Pancreas (tissue), 10 donors: ENCODE measurements around the gene ENDOV. TPM values are rescaled to one million over a fixed set of nuclear protein-coding genes. Genes with fewer than 3 reads are reported as not detected.
A peak's percentile ranks its signal among the peaks of the same experiment; 100 is the strongest.

Experiments
- ATAC-seq, 4 donors: fragments of 200-7000 bp; cut with Tn5 transposase; one replicate each; pipeline versions ENCODE4 v1.8.0 to v1.9.1; 2020; ENCODE audit warnings: mild to moderate bottlenecking in 4 of 4, moderate library complexity in 4 of 4
- DNase-seq, 6 donors: peaks; one replicate each; pipeline ENCODE4 v3.0.0-alpha.2; 2020
- FAIRE-seq: peaks from 2 replicates; lab custom pipeline; 2012; peaks lifted over from hg19 to GRCh38; lab: Jason Lieb, UNC
- H3K27ac ChIP-seq, 4 donors: fragments of 200-600 bp; sonication (generic); 1 replicate in 3 of 4; 2 replicates in 1 of 4; pipeline versions ENCODE4 v1.5.0 to v1.8.0; 2020
- H3K27me3 ChIP-seq, 4 donors: fragments of 200-600 bp; one replicate each; pipeline ENCODE4 v1.8.0; 2021
- H3K36me3 ChIP-seq, 3 donors: fragments of 200-600 bp; sonication (generic) in 1 of 3; one replicate each; pipeline versions ENCODE4 v1.5.0 to v1.8.0; 2020 to 2021
- H3K4me1 ChIP-seq, 3 donors: fragments of 200-600 bp; one replicate each; pipeline ENCODE4 v1.8.0; 2021
- H3K4me3 ChIP-seq, 4 donors: fragments of 200-600 bp; sonication (generic) in 2 of 4; one replicate each; pipeline versions ENCODE4 v1.5.0 to v1.8.0; 2020 to 2021
- H3K9me3 ChIP-seq, 4 donors: fragments of 200-600 bp; one replicate each; pipeline ENCODE4 v1.8.0; 2021
- CTCF ChIP-seq, 4 donors: fragments of 200-600 bp; sonication (generic) in 3 of 4; IDR thresholded peaks; one replicate each; pipeline versions ENCODE4 v1.5.0 to v1.8.0; 2021; ENCODE audit warnings: antibody characterized with exemption in 4 of 4
- WGBS, 2 donors: extraction: QIAGEN DNeasy Blood & Tissue Kit; methylation state at CpG; one replicate each; pipeline ENCODE4 v1.1.7; 2013; 5-methylcytosine and 5-hydroxymethylcytosine counted together
- intact Hi-C, 3 donors: fragments of 100-400 bp; cut with DNase I; formaldehyde crosslinking; loops; one replicate each; pipeline versions ENCODE4 v1.11.1 to v1.14.2; 2022
- polyA plus RNA-seq, 2 donors: library from polyadenylated mRNA; stranded (reverse); fragments of 200-250 nt; gene quantifications; one replicate each; pipeline ENCODE4 v1.2.3, GENCODE V29; 2013
- total RNA-seq, 6 donors: library from RNA; stranded (reverse); fragmentation: NEBNext Ultra II Directional in 4 of 6; extraction: Animal tissue kit (Norgen Biotek cat#: 25700) in 4 of 6; gene quantifications; one replicate each; pipeline versions ENCODE4 v1.2.1 to v1.2.4, GENCODE V29; 2021 to 2023
- donor health status: healthy with polysubstance abuse.
- donor health status: DM: no; HTN: no; CAD: no; lungs with moderate emphysema.
- donor health status: DM: no; HTN: no; CAD: no.
- donor health status: control.
- donor health status: control.
- donor health status: Bipolar disorder and iron deficiency.
- donor health status: DM: yes; HTN: yes; CAD: no.
- donor health status: DM: no; HTN: no; CAD: no.
- donor health status: DM: no; HTN: no; CAD: no.
- donor health status: DM: yes; HTN: yes; CAD: no.

ENDOV gene
- total and polyA plus RNA-seq, 8 donors, result 8.7 to 20.4 (median 12.9) TPM

GRCh38 chr17:80449194-80449929 lies 34.4 kb downstream of the ENDOV start:
- no peaks in the 10 kb centered on the region for H3K27me3 ChIP-seq
- no peak overlapping the region for H3K4me3 ChIP-seq
- no peak for FAIRE-seq
- H3K4me1 ChIP-seq, result peaks cover 6 to 12% (median 8%) of the 10 kb centered on the region in 3 donors
- no peak overlapping the region for H3K27ac ChIP-seq
- no peaks in the 10 kb centered on the region for H3K9me3 ChIP-seq
- intact Hi-C loops, result no loop called here
- no peak for TF ChIP-seq CTCF (IDR thresholded peaks at IDR 0.05)
- 84 to 88% methylated on average over 27 of the region's 27 CpGs for WGBS, 2 donors
- peak in 1 of 6 donors; percentile 53 for DNase-seq
- no peak for ATAC-seq
- no peaks in the 10 kb centered on the region for H3K36me3 ChIP-seq

GRCh38 chr17:80449930-80450576 lies 35.1 kb downstream of the ENDOV start:
- ATAC-seq (no peak), DNase-seq (peak in 1 of 6 donors; percentile 29), FAIRE-seq (no peak)
- intact Hi-C loops, result no loop called here
- H3K9me3 ChIP-seq, result no peaks in the 10 kb centered on the region
- no peak for TF ChIP-seq CTCF (IDR thresholded peaks at IDR 0.05)
- no peak overlapping the region for H3K27ac ChIP-seq
- H3K4me3 ChIP-seq, result no peak overlapping the region
- peaks cover 6 to 12% (median 8%) of the 10 kb centered on the region in 3 donors for H3K4me1 ChIP-seq
- WGBS, 2 donors, result 75 to 77% methylated on average over 13 to 18 of the region's 18 CpGs
- H3K27me3 ChIP-seq, result no peaks in the 10 kb centered on the region
- no peaks in the 10 kb centered on the region for H3K36me3 ChIP-seq

GRCh38 chr17:80451104-80451775 lies 36.3 kb downstream of the ENDOV start:
- Histone ChIP-seq H3K4me1 (peaks cover 4 to 10% (median 8%) of the 10 kb centered on the region in 3 donors), H3K27ac (no peak overlapping the region), H3K27me3 (no peaks in the 10 kb centered on the region), H3K4me3 (no peak overlapping the region), H3K9me3 (no peaks in the 10 kb centered on the region), H3K36me3 (no peaks in the 10 kb centered on the region)
- ATAC-seq, result no peak
- no peak for TF ChIP-seq CTCF (IDR thresholded peaks at IDR 0.05)
- DNase-seq, result peak in 2 of 6 donors; percentile 38 to 59
- intact Hi-C loops, result no loop called here
- no peak for FAIRE-seq
- 85 to 89% methylated on average over 7 to 9 of the region's 9 CpGs for WGBS, 2 donors

- FAIRE-seq (no peak), DNase-seq (peak in 2 of 6 donors; percentile 34 to 65), ATAC-seq (no peak)
- Histone ChIP-seq H3K27me3 (no peaks in the 10 kb centered on the region), H3K36me3 (no peaks in the 10 kb centered on the region), H3K9me3 (no peaks in the 10 kb centered on the region), H3K27ac (no peak overlapping the region), H3K4me3 (no peak overlapping the region), H3K4me1 (peaks cover 0 to 8% (median 4%) of the 10 kb centered on the region in 3 donors)
- intact Hi-C loops, result no loop called here
- TF ChIP-seq CTCF (IDR thresholded peaks at IDR 0.05), result no peak
- 61 to 73% methylated on average over 14 of the region's 14 CpGs for WGBS, 2 donors
Measured at GRCh38 chr17:80452173-80452915, 37.4 kb downstream of the ENDOV start.
